GM23338 (cell line): Measurements from ENCODE around the gene THADA.

Experiments
- CTCF ChIP-seq, 2 experiments: fragments of 200-600 bp in 1 of 2; sonication (generic) in 1 of 2; conservative IDR thresholded peaks; 2 replicates each; pipeline versions ENCODE4 v1.5.1 to v1.6.1; 2016 to 2017; ENCODE audit warnings: antibody characterized with exemption in 2 of 2, low read depth in 2 of 2, mild to moderate bottlenecking in 2 of 2, moderate library complexity in 1 of 2
- EZH2 ChIP-seq: fragments of 200-600 bp; sonication (generic); IDR thresholded peaks from one replicate; pipeline ENCODE4 v1.8.0; 2017; ENCODE audit warnings: antibody characterized with exemption, mild to moderate bottlenecking, low read depth; ENCODE audit not compliant: unreplicated experiment
- EZH2phosphoT487 ChIP-seq: fragments of 200-600 bp; sonication (generic); IDR thresholded peaks from one replicate; pipeline ENCODE4 v1.8.1; 2018; ENCODE audit warnings: antibody characterized with exemption; ENCODE audit not compliant: unreplicated experiment
- POLR2AphosphoS5 ChIP-seq: IDR thresholded peaks from 2 replicates; pipeline ENCODE4 v1.6.1; 2016; ENCODE audit warnings: antibody characterized with exemption, low read depth
- STAT1 ChIP-seq: IDR thresholded peaks from one replicate; pipeline ENCODE4 v1.6.1; 2016; ENCODE audit warnings: antibody characterized with exemption; ENCODE audit not compliant: unreplicated experiment
- ZNF331 ChIP-seq: fragments of 250-450 bp; sonication (Bioruptor Pico); IDR thresholded peaks from 2 replicates; pipeline ENCODE4 v1.5.0; 2020; ENCODE audit warnings: low read depth, mild to moderate bottlenecking, moderate library complexity

- TF ChIP-seq CTCF (conservative IDR thresholded peaks at IDR 0.05; ENCODE audit: low read depth in 2 of 2) (no peak), ZNF331 (CRISPR knock-in tag) (no peak), EZH2 (no peak), POLR2AphosphoS5 (no peak), STAT1 (no peak), EZH2phosphoT487 (no peak)
These were observed 245.9 kb downstream of the THADA start for GRCh38 chr2:43349904-43350303.
